H9 (cell line): ENCODE measurements around the gene TBL3. TPM values are rescaled to one million over a fixed set of nuclear protein-coding genes. Genes with fewer than 3 reads are reported as not detected.

Experiments
- DNase-seq: peaks from one replicate; pipeline ENCODE4 v3.0.0-alpha.2; 2017
- H2AFZ ChIP-seq: one replicate; pipeline ENCODE4 v1.6.1; 2013; ENCODE audit warnings: mild to moderate bottlenecking, low read length, control low read depth, moderate library complexity
- H2AK5ac ChIP-seq: 2 replicates; pipeline ENCODE4 v1.6.1; 2013; ENCODE audit warnings: low read length, control low read depth, mixed read lengths; ENCODE audit not compliant: insufficient read length
- H2BK120ac ChIP-seq: one replicate; pipeline ENCODE4 v1.6.1; 2013; ENCODE audit warnings: low read depth, mild to moderate bottlenecking, low read length, control low read depth, inconsistent platforms; ENCODE audit not compliant: poor library complexity, severe bottlenecking
- H2BK12ac ChIP-seq: 2 replicates; pipeline ENCODE4 v1.6.1; 2013; ENCODE audit warnings: low read length, control low read depth, mixed read lengths, low read depth; ENCODE audit not compliant: insufficient read length
- H2BK15ac ChIP-seq: 2 replicates; pipeline ENCODE4 v1.6.1; 2013; ENCODE audit warnings: low read depth, low read length, control low read depth
- H2BK20ac ChIP-seq: one replicate; pipeline ENCODE4 v1.6.1; 2013; ENCODE audit warnings: low read depth, mild to moderate bottlenecking, low read length, control low read depth, inconsistent platforms; ENCODE audit not compliant: poor library complexity, severe bottlenecking
- H2BK5ac ChIP-seq: 2 replicates; pipeline ENCODE4 v1.6.1; 2013; ENCODE audit warnings: low read length, control low read depth, mixed read lengths; ENCODE audit not compliant: insufficient read length
- H3K14ac ChIP-seq: 2 replicates; pipeline ENCODE4 v1.6.1; 2013; ENCODE audit warnings: low read length, control low read depth; ENCODE audit not compliant: insufficient read depth
- H3K18ac ChIP-seq: 2 replicates; pipeline ENCODE4 v1.6.1; 2013; ENCODE audit warnings: low read depth, mild to moderate bottlenecking, mixed read lengths, low read length, control low read depth; ENCODE audit not compliant: insufficient read length
- H3K23ac ChIP-seq: 2 replicates; pipeline ENCODE4 v1.6.1; 2013; ENCODE audit warnings: low read length, control low read depth, mixed read lengths, low read depth; ENCODE audit not compliant: insufficient read length
- H3K23me2 ChIP-seq: 2 replicates; pipeline ENCODE4 v1.6.1; 2013; ENCODE audit warnings: low read depth, mild to moderate bottlenecking, mixed read lengths, low read length, control low read depth; ENCODE audit not compliant: insufficient read length, poor library complexity, severe bottlenecking
- H3K27ac ChIP-seq: 2 replicates; pipeline ENCODE4 v1.5.1; 2013; ENCODE audit warnings: low read length, control low read depth, mixed read lengths, low read depth; ENCODE audit not compliant: insufficient read length
- H3K27me3 ChIP-seq: 2 replicates; pipeline ENCODE4 v1.6.1; 2013; ENCODE audit warnings: low read length, control low read depth, inconsistent platforms; ENCODE audit not compliant: insufficient read depth
- H3K4ac ChIP-seq: 2 replicates; pipeline ENCODE4 v1.6.1; 2013; ENCODE audit warnings: low read depth, mild to moderate bottlenecking, control low read depth, inconsistent platforms, low read length, moderate library complexity
- H3K4me1 ChIP-seq: 2 replicates; pipeline ENCODE4 v1.6.1; 2013; ENCODE audit warnings: low read length, control low read depth, inconsistent platforms; ENCODE audit not compliant: insufficient read depth
- H3K4me2 ChIP-seq: 2 replicates; pipeline ENCODE4 v1.6.1; 2013; ENCODE audit warnings: low read length, control low read depth, mixed read lengths; ENCODE audit not compliant: insufficient read length, insufficient read depth
- H3K56ac ChIP-seq: 2 replicates; pipeline ENCODE4 v1.6.1; 2013; ENCODE audit warnings: low read depth, mild to moderate bottlenecking, mixed read lengths, low read length, control low read depth; ENCODE audit not compliant: insufficient read length
- H3K79me1 ChIP-seq: 2 replicates; pipeline ENCODE4 v1.6.1; 2013; ENCODE audit warnings: low read depth, mild to moderate bottlenecking, moderate library complexity, low read length, control low read depth, inconsistent platforms; ENCODE audit not compliant: insufficient read depth, poor library complexity, severe bottlenecking
- H3K79me2 ChIP-seq: 2 replicates; pipeline ENCODE4 v1.6.1; 2013; ENCODE audit warnings: low read length, control low read depth, inconsistent platforms; ENCODE audit not compliant: insufficient read depth
- H3K9ac ChIP-seq: 2 replicates; pipeline ENCODE4 v1.6.1; 2013; ENCODE audit warnings: low read length, control low read depth, mixed read lengths; ENCODE audit not compliant: insufficient read length; ENCODE audit errors: extremely low read depth
- H3K9me3 ChIP-seq: one replicate; pipeline ENCODE4 v1.6.1; 2013; ENCODE audit warnings: low read depth, low read length, inconsistent platforms; ENCODE audit not compliant: control insufficient read depth
- H3T11ph ChIP-seq: one replicate; pipeline ENCODE4 v1.6.1; 2013; ENCODE audit warnings: mild to moderate bottlenecking, low read length, control low read depth, inconsistent platforms
- H4K20me1 ChIP-seq: one replicate; pipeline ENCODE4 v1.6.1; 2013; ENCODE audit not compliant: control insufficient read depth, insufficient read length, insufficient read depth
- H4K5ac ChIP-seq: 2 replicates; pipeline ENCODE4 v1.6.1; 2013; ENCODE audit warnings: low read depth, mild to moderate bottlenecking, mixed read lengths, low read length, control low read depth; ENCODE audit not compliant: insufficient read length
- H4K8ac ChIP-seq: replicated peaks from 2 replicates; pipeline ENCODE4 v1.6.1; 2013; ENCODE audit warnings: low read length, control low read depth, mixed read lengths, low read depth; ENCODE audit not compliant: insufficient read length
- H4K91ac ChIP-seq: 2 replicates; pipeline ENCODE4 v1.6.1; 2013; ENCODE audit warnings: low read depth, mild to moderate bottlenecking, moderate library complexity, mixed read lengths, low read length, control low read depth; ENCODE audit not compliant: insufficient read length
- H3K27ac Mint-ChIP-seq, 3 experiments: 2 replicates in 2 of 3; 3 replicates in 1 of 3; pipeline ENCODE4 v1.8.0; 2020 to 2021; ENCODE audit warnings: mixed read lengths in 3 of 3, mild to moderate bottlenecking in 1 of 3, moderate library complexity in 1 of 3
- H3K27me3 Mint-ChIP-seq: 2 replicates; pipeline ENCODE4 v1.8.0; 2021; ENCODE audit warnings: low read depth, mild to moderate bottlenecking, moderate library complexity, mixed read lengths
- H3K36me3 Mint-ChIP-seq, 3 experiments: 2 replicates in 2 of 3; 3 replicates in 1 of 3; pipeline ENCODE4 v1.8.0; 2020 to 2021; ENCODE audit warnings: low read depth in 3 of 3, mixed read lengths in 3 of 3; ENCODE audit not compliant: insufficient read depth in 1 of 3
- H3K4me1 Mint-ChIP-seq, 2 experiments: 2 replicates each; pipeline ENCODE4 v1.8.0; 2020; ENCODE audit warnings: mixed read lengths in 2 of 2
- H3K4me3 Mint-ChIP-seq, 2 experiments: 2 replicates in 1 of 2; 3 replicates in 1 of 2; pipeline ENCODE4 v1.8.0; 2020 to 2021; ENCODE audit warnings: mild to moderate bottlenecking in 2 of 2, mixed read lengths in 2 of 2, moderate library complexity in 1 of 2
- H3K9me3 Mint-ChIP-seq, 2 experiments: 2 replicates in 1 of 2; 3 replicates in 1 of 2; pipeline ENCODE4 v1.8.0; 2020; ENCODE audit warnings: mild to moderate bottlenecking in 2 of 2, mixed read lengths in 2 of 2, moderate library complexity in 1 of 2
- WGBS: extraction: QIAGEN DNeasy Blood & Tissue Kit; methylation state at CpG from one replicate; pipeline ENCODE4 v1.1.7; 2013; ENCODE audit warnings: missing lambda C conversion rate, low lambda C conversion rate, mixed read lengths; ENCODE audit not compliant: insufficient read length; ENCODE audit errors: extremely low coverage; 5-methylcytosine and 5-hydroxymethylcytosine counted together
- total RNA-seq: library from RNA; stranded (reverse); gene quantifications from 2 replicates; pipeline ENCODE4 v1.2.1, GENCODE V29; 2021
- TF ChIP-seq, protein P1 (sequence below): fragments of 200-600 bp; sonication (generic); conservative IDR thresholded peaks from 3 replicates; pipeline ENCODE4 v1.8.0; 2021; ENCODE audit warnings: antibody characterized with exemption, mild to moderate bottlenecking

The TBL3 gene
- total RNA-seq, 1 experiment from 2014 or later, result 54.0 TPM

DNA sequence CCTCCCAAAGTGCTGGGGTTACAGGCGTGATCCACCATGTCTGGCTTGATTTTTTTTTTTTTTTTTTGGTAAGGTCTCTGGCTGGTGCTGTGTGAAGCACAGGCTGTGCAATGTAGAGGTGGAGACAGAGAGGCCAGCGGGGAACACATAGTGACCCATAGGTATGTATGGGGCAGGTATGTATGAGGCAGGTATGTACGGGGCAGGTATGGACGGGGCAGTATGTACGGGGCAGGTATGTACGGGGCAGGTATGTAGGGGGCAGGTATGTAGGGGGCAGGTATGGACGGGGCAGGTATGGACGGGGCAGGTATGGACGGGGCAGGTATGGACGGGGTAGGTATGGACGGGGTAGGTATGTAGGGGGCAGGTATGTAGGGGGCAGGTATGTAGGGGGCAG lies 22.3 kb upstream of the TBL3 start:
- no peaks in the 10 kb centered on the region for H3K23me2 ChIP-seq

More for the DNA sequence above, 22.3 kb upstream of the TBL3 start:
- H3K27me3 ChIP-seq, result no peaks in the 10 kb centered on the region
- H4K91ac ChIP-seq, result no peak overlapping the region
- H2AFZ ChIP-seq, result no peak overlapping the region
- no peak for DNase-seq
- H2BK5ac ChIP-seq, result no peak overlapping the region
- no peak overlapping the region for H3K56ac ChIP-seq
- H3K4me1 Mint-ChIP-seq, result peaks cover 6 to 10% of the 10 kb centered on the region in 2 experiments; a peak in 3 of 4 replicates
- no peak overlapping the region for H4K5ac ChIP-seq
- H3K27me3 Mint-ChIP-seq, result peaks cover 1% of the 10 kb centered on the region; the same call in 1 of the 2 replicates
- H3T11ph ChIP-seq, result no peak overlapping the region
- no peak overlapping the region for H2BK15ac ChIP-seq
- TF ChIP-seq, protein P1, sequence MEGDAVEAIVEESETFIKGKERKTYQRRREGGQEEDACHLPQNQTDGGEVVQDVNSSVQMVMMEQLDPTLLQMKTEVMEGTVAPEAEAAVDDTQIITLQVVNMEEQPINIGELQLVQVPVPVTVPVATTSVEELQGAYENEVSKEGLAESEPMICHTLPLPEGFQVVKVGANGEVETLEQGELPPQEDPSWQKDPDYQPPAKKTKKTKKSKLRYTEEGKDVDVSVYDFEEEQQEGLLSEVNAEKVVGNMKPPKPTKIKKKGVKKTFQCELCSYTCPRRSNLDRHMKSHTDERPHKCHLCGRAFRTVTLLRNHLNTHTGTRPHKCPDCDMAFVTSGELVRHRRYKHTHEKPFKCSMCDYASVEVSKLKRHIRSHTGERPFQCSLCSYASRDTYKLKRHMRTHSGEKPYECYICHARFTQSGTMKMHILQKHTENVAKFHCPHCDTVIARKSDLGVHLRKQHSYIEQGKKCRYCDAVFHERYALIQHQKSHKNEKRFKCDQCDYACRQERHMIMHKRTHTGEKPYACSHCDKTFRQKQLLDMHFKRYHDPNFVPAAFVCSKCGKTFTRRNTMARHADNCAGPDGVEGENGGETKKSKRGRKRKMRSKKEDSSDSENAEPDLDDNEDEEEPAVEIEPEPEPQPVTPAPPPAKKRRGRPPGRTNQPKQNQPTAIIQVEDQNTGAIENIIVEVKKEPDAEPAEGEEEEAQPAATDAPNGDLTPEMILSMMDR, result no peak
- no peaks in the 10 kb centered on the region for H4K20me1 ChIP-seq
- H3K14ac ChIP-seq, result no peak overlapping the region
- no peaks in the 10 kb centered on the region; a peak in 1 of 7 replicates for H3K36me3 Mint-ChIP-seq
- no peak overlapping the region for H3K4me2 ChIP-seq
- no peak overlapping the region for H3K27ac Mint-ChIP-seq
- no CpG with 5 or more reads among the region's 11 CpGs for WGBS
- H4K8ac ChIP-seq, result no peak overlapping the region
- no peak overlapping the region for H3K27ac ChIP-seq
- no peak overlapping the region for H3K23ac ChIP-seq
- H2BK20ac ChIP-seq, result no peak overlapping the region
- no peak overlapping the region for H2BK120ac ChIP-seq
- H3K79me2 ChIP-seq, result no peaks in the 10 kb centered on the region
- H3K4ac ChIP-seq, result no peak overlapping the region
- no peak overlapping the region for H3K9ac ChIP-seq
- no peaks in the 10 kb centered on the region for H3K4me1 ChIP-seq
- H3K18ac ChIP-seq, result no peak overlapping the region
- H3K9me3 ChIP-seq, result no peaks in the 10 kb centered on the region
- H3K79me1 ChIP-seq, result no peaks in the 10 kb centered on the region
- H3K4me3 Mint-ChIP-seq, result no peak overlapping the region
- peaks cover 0 to 3% of the 10 kb centered on the region in 2 experiments; a peak in 2 of 5 replicates for H3K9me3 Mint-ChIP-seq
- no peak overlapping the region for H2AK5ac ChIP-seq
- no peak overlapping the region for H2BK12ac ChIP-seq
